H1 (cell line): ENCODE measurements around the gene PRR23E. TPM values are rescaled to one million over a fixed set of nuclear protein-coding genes. Genes with fewer than 3 reads are reported as not detected.

Experiments used
- CTCF ChIA-PET: fragments of 300-600 bp; sonication (Branson Sonifier 250); formaldehyde crosslinking; loops from one replicate; lab custom pipeline; 2021; ENCODE audit not compliant: partially characterized antibody; lab: Charles Lee
- POLR2A ChIA-PET: fragments of 300-600 bp; sonication (Branson Sonifier 250); formaldehyde crosslinking; loops from one replicate; lab custom pipeline; 2021; ENCODE audit warnings: inconsistent platforms; ENCODE audit not compliant: partially characterized antibody; lab: Charles Lee
- DNase-seq, 2 experiments: peaks; one replicate each; pipeline versions ENCODE4 v3.0.0 to v3.0.0-alpha.2; 2010 to 2022; ENCODE audit warnings: low spot score in 2 of 2, low read depth in 1 of 2, mixed read lengths in 1 of 2
- FAIRE-seq: peaks from 2 replicates; lab custom pipeline; 2011; peaks lifted over from hg19 to GRCh38; lab: Jason Lieb, UNC
- H2AFZ ChIP-seq: 2 replicates; pipeline ENCODE4 v1.8.1; 2012; ENCODE audit warnings: low read length, inconsistent platforms
- H2AK5ac ChIP-seq: 2 replicates; pipeline ENCODE4 v1.6.1; 2013; ENCODE audit warnings: low read depth, low read length
- H2BK120ac ChIP-seq: replicated peaks from 2 replicates; pipeline ENCODE3; 2013; ENCODE audit warnings: low read depth, low read length, inconsistent platforms
- H2BK12ac ChIP-seq: 2 replicates; pipeline ENCODE4 v1.6.1; 2013; ENCODE audit warnings: low read depth, low read length
- H2BK15ac ChIP-seq: 2 replicates; pipeline ENCODE4 v1.6.1; 2013; ENCODE audit warnings: low read length
- H2BK20ac ChIP-seq: 2 replicates; pipeline ENCODE4 v1.6.1; 2013; ENCODE audit warnings: low read length
- H2BK5ac ChIP-seq: 2 replicates; pipeline ENCODE4 v1.6.1; 2013; ENCODE audit warnings: low read depth, low read length
- H3K14ac ChIP-seq: 2 replicates; pipeline ENCODE4 v1.6.1; 2013; ENCODE audit warnings: inconsistent platforms; ENCODE audit not compliant: insufficient read length
- H3K18ac ChIP-seq: 2 replicates; pipeline ENCODE4 v1.6.1; 2013; ENCODE audit warnings: low read length; ENCODE audit errors: extremely low read depth
- H3K23ac ChIP-seq: 2 replicates; pipeline ENCODE4 v1.6.1; 2013; ENCODE audit warnings: inconsistent platforms; ENCODE audit not compliant: insufficient read length
- H3K23me2 ChIP-seq: 2 replicates; pipeline ENCODE4 v1.6.1; 2013; ENCODE audit warnings: low read depth, low read length
- H3K27ac ChIP-seq: 2 replicates; pipeline ENCODE4 v1.6.1; 2011; ENCODE audit warnings: low read depth, low read length, inconsistent platforms
- H3K27me3 ChIP-seq, 4 experiments: replicated peaks in 1 of 4; 1 replicate in 1 of 4; 2 replicates in 3 of 4; pipeline versions ENCODE4 v1.6.1 to v1.8.1; 2011 to 2013; ENCODE audit warnings: low read length in 3 of 4, mild to moderate bottlenecking in 3 of 4, inconsistent platforms in 2 of 4, mixed read lengths in 2 of 4, moderate library complexity in 1 of 4; ENCODE audit not compliant: control insufficient read depth in 3 of 4, insufficient read depth in 3 of 4; ENCODE audit errors: extremely low read depth in 1 of 4
- H3K36me3 ChIP-seq, 4 experiments: 2 replicates each; pipeline versions ENCODE4 v1.6.1 to v1.8.1; 2011 to 2013; ENCODE audit warnings: mild to moderate bottlenecking in 4 of 4, low read length in 3 of 4, moderate library complexity in 2 of 4, control low read depth in 1 of 4, inconsistent platforms in 1 of 4; ENCODE audit not compliant: insufficient read depth in 4 of 4, control insufficient read depth in 2 of 4
- H3K4ac ChIP-seq: replicated peaks from 2 replicates; pipeline ENCODE3; 2013; ENCODE audit warnings: low read length, low read depth, mixed read lengths, inconsistent platforms; ENCODE audit not compliant: insufficient read length
- H3K4me1 ChIP-seq, 4 experiments: replicated peaks in 1 of 4; 1 replicate in 1 of 4; 2 replicates in 3 of 4; pipeline versions ENCODE4 v1.6.1 to v1.8.1; 2011 to 2013; ENCODE audit warnings: low read length in 3 of 4, inconsistent platforms in 2 of 4, mixed read lengths in 1 of 4; ENCODE audit not compliant: insufficient read depth in 4 of 4, control insufficient read depth in 3 of 4
- H3K4me2 ChIP-seq, 2 experiments: 2 replicates each; pipeline versions ENCODE4 v1.6.1 to v1.8.1; 2011 to 2013; ENCODE audit warnings: low read depth in 2 of 2, low read length in 2 of 2, control low read depth in 1 of 2, inconsistent platforms in 1 of 2, mild to moderate bottlenecking in 1 of 2; ENCODE audit not compliant: insufficient read depth in 1 of 2
- H3K4me3 ChIP-seq, 4 experiments: fragments of 200-600, 300-600 bp in 1 of 4; sonication (generic), shearing (Covaris generic), sonication (Bioruptor Twin) in 1 of 4; 2 replicates each; pipeline versions ENCODE4 v1.5.1 to v1.8.1; 2011 to 2016; ENCODE audit warnings: low read length in 4 of 4, low read depth in 3 of 4, control low read depth in 2 of 4, inconsistent platforms in 2 of 4, mild to moderate bottlenecking in 2 of 4, mixed read lengths in 1 of 4, moderate library complexity in 1 of 4; ENCODE audit not compliant: insufficient read depth in 2 of 4; ENCODE audit errors: extremely low read depth in 1 of 4
- H3K56ac ChIP-seq: replicated peaks from 2 replicates; pipeline ENCODE3; 2013; ENCODE audit warnings: low read depth, mild to moderate bottlenecking, mixed read lengths, low read length, inconsistent platforms; ENCODE audit not compliant: insufficient read length
- H3K79me1 ChIP-seq: 2 replicates; pipeline ENCODE4 v1.6.1; 2013; ENCODE audit warnings: low read depth, low read length, control low read depth
- H3K79me2 ChIP-seq, 2 experiments: 2 replicates each; pipeline versions ENCODE4 v1.6.1 to v1.8.1; 2012 to 2013; ENCODE audit warnings: low read length in 2 of 2, mild to moderate bottlenecking in 2 of 2, inconsistent platforms in 1 of 2; ENCODE audit not compliant: insufficient read depth in 2 of 2, control insufficient read depth in 1 of 2
- H3K9ac ChIP-seq, 4 experiments: replicated peaks in 1 of 4; 1 replicate in 1 of 4; 2 replicates in 3 of 4; pipeline versions ENCODE4 v1.6.1 to v1.8.1; 2011 to 2013; ENCODE audit warnings: low read depth in 3 of 4, low read length in 3 of 4, control low read depth in 2 of 4, mild to moderate bottlenecking in 2 of 4, moderate library complexity in 2 of 4, inconsistent platforms in 1 of 4; ENCODE audit errors: extremely low read depth in 1 of 4
- H3K9me3 ChIP-seq, 2 experiments: 2 replicates each; pipeline versions ENCODE4 v1.6.1 to v1.8.1; 2012 to 2013; ENCODE audit warnings: mild to moderate bottlenecking in 2 of 2, moderate library complexity in 2 of 2, control low read depth in 1 of 2, inconsistent platforms in 1 of 2, low read depth in 1 of 2, low read length in 1 of 2, mixed read lengths in 1 of 2; ENCODE audit not compliant: insufficient read depth in 2 of 2
- H4K20me1 ChIP-seq, 2 experiments: replicated peaks in 1 of 2; 2 replicates each; pipeline versions ENCODE3 to v1.8.1; 2011 to 2013; ENCODE audit warnings: inconsistent platforms in 2 of 2, low read length in 2 of 2, mild to moderate bottlenecking in 1 of 2; ENCODE audit not compliant: insufficient read depth in 2 of 2, control insufficient read depth in 1 of 2
- H4K5ac ChIP-seq: 2 replicates; pipeline ENCODE4 v1.6.1; 2013; ENCODE audit warnings: low read length, low read depth, mixed read lengths, inconsistent platforms; ENCODE audit not compliant: insufficient read length
- H4K8ac ChIP-seq: 2 replicates; pipeline ENCODE4 v1.8.0; 2013; ENCODE audit warnings: mild to moderate bottlenecking, moderate library complexity, low read length, inconsistent platforms; ENCODE audit not compliant: insufficient read depth; ENCODE audit errors: extremely low read depth
- H4K91ac ChIP-seq: replicated peaks from 2 replicates; pipeline ENCODE3; 2013; ENCODE audit warnings: low read length, mixed read lengths, inconsistent platforms; ENCODE audit not compliant: insufficient read length
- ASH2L ChIP-seq: fragments of 200-600, 300-600 bp; sonication (generic); IDR thresholded peaks from one replicate; pipeline ENCODE4 v1.7.1; 2017; ENCODE audit warnings: low read length
- BACH1 ChIP-seq: IDR thresholded peaks from 2 replicates; pipeline ENCODE4 v1.6.1; 2012; ENCODE audit warnings: low read length, improper control_type of control experiment
- CTBP2 ChIP-seq: IDR thresholded peaks from 2 replicates; pipeline ENCODE4 v1.7.0; 2011; ENCODE audit warnings: borderline replicate concordance, mild to moderate bottlenecking, moderate library complexity, mixed read lengths, low read length; ENCODE audit not compliant: insufficient read depth, insufficient read length
- FOSL1 ChIP-seq: IDR thresholded peaks from 2 replicates; pipeline ENCODE4 v1.6.1; 2011; ENCODE audit warnings: mild to moderate bottlenecking, low read depth, low read length, moderate library complexity; ENCODE audit not compliant: insufficient read depth
- JUND ChIP-seq: IDR thresholded peaks from 2 replicates; pipeline ENCODE4 v1.6.1; 2011; ENCODE audit warnings: mild to moderate bottlenecking, improper control_type of control experiment, low read length
- KDM4A ChIP-seq: IDR thresholded peaks from one replicate; pipeline ENCODE4 v1.7.1; 2012; ENCODE audit warnings: low read depth, mild to moderate bottlenecking, moderate library complexity, low read length, inconsistent platforms; ENCODE audit not compliant: severe bottlenecking
- SAP30 ChIP-seq: fragments of 300-600 bp; sonication (generic); IDR thresholded peaks from 2 replicates; pipeline ENCODE4 v1.7.1; 2012; ENCODE audit warnings: low read length, moderate library complexity, mild to moderate bottlenecking, inconsistent platforms; ENCODE audit not compliant: insufficient read depth, insufficient replicate concordance
- TAF1 ChIP-seq: IDR thresholded peaks from 2 replicates; pipeline ENCODE4 v1.6.1; 2011; ENCODE audit warnings: mild to moderate bottlenecking, low read depth, low read length
- TBP ChIP-seq: IDR thresholded peaks from 2 replicates; pipeline ENCODE4 v1.6.1; 2011; ENCODE audit warnings: low read depth, low read length, improper control_type of control experiment
- WGBS, 2 experiments: shearing (Covaris generic) in 1 of 2; methylation state at CpG; one replicate each; pipeline versions ENCODE4 v1.1.6 to v1.1.7; 2013 to 2015; ENCODE audit warnings: low lambda C conversion rate in 2 of 2, mixed read lengths in 2 of 2, inconsistent platforms in 1 of 2, low coverage in 1 of 2, missing lambda C conversion rate in 1 of 2; ENCODE audit not compliant: insufficient replicate concordance in 2 of 2, insufficient coverage in 1 of 2, insufficient read length in 1 of 2; ENCODE audit errors: extremely low coverage in 1 of 2, missing lambda C conversion rate in 1 of 2; 5-methylcytosine and 5-hydroxymethylcytosine counted together
- polyA plus RNA-seq, 7 experiments: library from polyadenylated mRNA; depleted of rRNA in 3 of 7; stranded (reverse) in 5 of 7; unstranded in 2 of 7; fragments of >200 nt in 5 of 7; fragments of 200-250 nt in 2 of 7; gene quantifications; 1 replicate in 5 of 7; 2 replicates in 1 of 7; 4 replicates in 1 of 7; pipeline versions ENCODE4 v1.2.1 to v1.2.3, GENCODE V29; 2011 to 2013; ENCODE audit warnings: missing spikeins in 2 of 7, mixed read lengths in 2 of 7
- total RNA-seq: library from RNA; stranded (reverse); fragmentation: NEBNext Ultra II Directional; extraction: Animal tissue kit (Norgen Biotek cat#: 25700); gene quantifications from 2 replicates; pipeline ENCODE4 v1.2.1, GENCODE V29; 2021
- TF ChIP-seq, protein P1 (sequence below): IDR thresholded peaks from 2 replicates; pipeline ENCODE4 v1.6.1; 2012; ENCODE audit warnings: inconsistent platforms

PRR23E gene
- total and polyA plus RNA-seq, 2 of the 8 experiments (the other 6 are each of a cell fraction or from before 2014, with no cell fraction given): not detected

DNA sequence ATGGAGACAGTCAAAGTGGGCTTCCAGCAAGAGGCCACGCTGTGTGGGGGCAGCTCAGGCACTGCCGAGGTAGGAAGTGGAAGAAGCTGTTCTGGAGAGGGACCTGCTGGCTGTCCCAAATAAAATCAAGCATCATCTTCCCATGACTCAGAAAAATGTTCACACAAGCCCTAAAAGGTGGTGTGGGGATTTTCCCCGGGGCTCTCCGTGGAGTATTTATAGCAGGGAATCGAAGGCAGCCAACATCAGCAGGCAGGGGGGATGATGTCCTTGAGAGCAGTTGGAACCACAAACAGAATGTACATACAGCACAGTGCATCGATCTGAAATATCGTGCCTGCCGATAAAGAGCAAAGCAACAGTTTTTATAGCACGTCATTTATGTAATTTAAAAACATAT is 27.6 kb downstream of the PRR23E start:
- H3K9ac ChIP-seq: no peak overlapping the region
- H2BK12ac ChIP-seq: no peak overlapping the region
- no peaks in the 10 kb centered on the region for H4K20me1 ChIP-seq
- H3K18ac ChIP-seq: no peak overlapping the region
- no peaks in the 10 kb centered on the region for H3K27me3 ChIP-seq
- no peak overlapping the region for H4K8ac ChIP-seq
- ChIA-PET POLR2A (interaction anchor here (1.1 kb wide), 1 partner anchor 17 kb away, joined by 3 read pairs; no protein-coding TSS in a partner anchor), CTCF (interaction anchor here (1.0 to 1.5 kb wide), 5 partner anchors 28 to 238 kb away, joined by 3 to 5 read pairs (median 3); partner anchors contain the start of genes PRR20G and PRR23E)
- H2BK120ac ChIP-seq: no peak overlapping the region
- FAIRE-seq (no peak), DNase-seq (no peak)
- H2AFZ ChIP-seq: no peak overlapping the region
- no peak overlapping the region for H3K14ac ChIP-seq
- no peaks in the 10 kb centered on the region; a peak in 1 of 4 replicates for H3K9me3 ChIP-seq
- no peak overlapping the region for H3K4me3 ChIP-seq
- H3K56ac ChIP-seq: no peak overlapping the region
- H3K4me2 ChIP-seq: no peak overlapping the region
- H3K4me1 ChIP-seq: no peaks in the 10 kb centered on the region
- H3K4ac ChIP-seq: no peak overlapping the region
- no peaks in the 10 kb centered on the region for H3K36me3 ChIP-seq
- H2BK5ac ChIP-seq: no peak overlapping the region
- 90% methylated on average over 9 of the region's 9 CpGs; no CpG with 5 or more reads in 1 of the 2 experiments for WGBS, 2 experiments
- 0 out of 2 replicates have a peak, but pooled peaks cover 1% of the 10 kb centered on the region for H3K23me2 ChIP-seq
- H2AK5ac ChIP-seq: no peak overlapping the region
- no peak overlapping the region for H2BK15ac ChIP-seq
- no peak overlapping the region for H4K91ac ChIP-seq
- H3K79me1 ChIP-seq: no peaks in the 10 kb centered on the region
- no peak overlapping the region for H3K27ac ChIP-seq
- no peak overlapping the region for H4K5ac ChIP-seq
- H3K23ac ChIP-seq: no peak overlapping the region
- H2BK20ac ChIP-seq: no peak overlapping the region
- H3K79me2 ChIP-seq: no peaks in the 10 kb centered on the region
- no peak for TF ChIP-seq TAF1
- no peak for TF ChIP-seq CTBP2
- TF ChIP-seq ASH2L: no peak
- TF ChIP-seq SAP30: no peak
- TF ChIP-seq BACH1: no peak
- no peak for TF ChIP-seq FOSL1
- TF ChIP-seq TBP: no peak
- no peak for TF ChIP-seq JUND
- TF ChIP-seq, protein P1, sequence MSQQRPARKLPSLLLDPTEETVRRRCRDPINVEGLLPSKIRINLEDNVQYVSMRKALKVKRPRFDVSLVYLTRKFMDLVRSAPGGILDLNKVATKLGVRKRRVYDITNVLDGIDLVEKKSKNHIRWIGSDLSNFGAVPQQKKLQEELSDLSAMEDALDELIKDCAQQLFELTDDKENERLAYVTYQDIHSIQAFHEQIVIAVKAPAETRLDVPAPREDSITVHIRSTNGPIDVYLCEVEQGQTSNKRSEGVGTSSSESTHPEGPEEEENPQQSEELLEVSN: no peak
- no peak for TF ChIP-seq KDM4A
